ENCODE results near the gene BATF2. TPM values are rescaled to one million over a fixed set of nuclear protein-coding genes. Genes with fewer than 3 reads are reported as not detected.

The BATF2 gene
- 1.2 and 2.3 TPM in 2 replicates for total RNA-seq

GRCh38 chr11:64996710-64997380 lies at the start of gene BATF2:
TSS of gene BATF2 (minus strand) at chr11:64996971. CDS start at chr11:64996914, 57 bp downstream.

GRCh38 chr11:65040847-65041622 lies 44.3 kb upstream of the BATF2 start, which contains the start of gene SAC3D1:
TSS of gene SAC3D1 (plus strand) at chr11:65041210. CDS start at chr11:65041293, 83 bp downstream.

GRCh38 chr11:65027213-65028067 lies 30.7 kb upstream of the BATF2 start, which contains the start of gene SNX15:
TSS of gene SNX15 (plus strand) at chr11:65027439. CDS start at chr11:65027538, 99 bp downstream.

GRCh38 chr11:65013888-65014725 lies 17.3 kb upstream of the BATF2 start, which contains the start of gene ARL2:
TSS of gene ARL2 (plus strand) at chr11:65014160. CDS start at chr11:65014208, 48 bp downstream.

GRCh38 chr11:64971421-64972233 lies 25.1 kb downstream of the BATF2 start, which contains the start of gene MAJIN:
TSS of gene MAJIN (minus strand) at chr11:64972108. CDS start at chr11:64959405, 12,703 bp downstream.

Small RNA genes within 50 kb of the gene (small RNA-seq; reads per million reads assigned to genes)
- gene MIR6879 = not detected
- gene SNX15 = not detected

Other genes with a start within 250 kb of the BATF2 start
- 0.81 and 0.97 TPM in 2 replicates for gene PYGM, start 237.0 kb downstream of the BATF2 start, total RNA-seq
- 123 and 156 TPM in 2 replicates for gene SF1, start 218.4 kb downstream of the BATF2 start, total RNA-seq
- 19.6 and 20.9 TPM in 2 replicates for gene MAP4K2, start 193.8 kb downstream of the BATF2 start, total RNA-seq
- gene MEN1, start 186.4 kb downstream of the BATF2 start, total RNA-seq = 16.8 and 19.0 TPM in 2 replicates
- 0.12 and 0.32 TPM in 2 replicates for gene CDC42BPG, start 152.3 kb downstream of the BATF2 start, total RNA-seq
- gene EHD1, start 118.3 kb downstream of the BATF2 start, total RNA-seq = 86.5 and 115 TPM in 2 replicates
- 17.5 and 19.2 TPM in 2 replicates for gene ATG2A, start 79.8 kb downstream of the BATF2 start, total RNA-seq
- 12.3 and 14.6 TPM in 2 replicates for gene PPP2R5B, start 72.3 kb downstream of the BATF2 start, total RNA-seq
- gene GPHA2, start 61.1 kb downstream of the BATF2 start, total RNA-seq = not detected in 2 replicates
- not detected in 2 replicates for gene MAJIN, start 24.9 kb downstream of the BATF2 start, total RNA-seq
- gene ARL2, start 17.2 kb upstream of the BATF2 start, total RNA-seq = 71.7 and 85.9 TPM in 2 replicates
- 16.6 and 19.4 TPM in 2 replicates for gene SNX15, start 30.5 kb upstream of the BATF2 start, total RNA-seq
- 7.0 and 9.6 TPM in 2 replicates for gene SAC3D1, start 44.2 kb upstream of the BATF2 start, total RNA-seq
- gene NAALADL1, start 61.6 kb upstream of the BATF2 start, total RNA-seq = 34.1 and 35.2 TPM in 2 replicates
- gene CDCA5, start 87.1 kb upstream of the BATF2 start, total RNA-seq = 1.3 and 1.5 TPM in 2 replicates
- 45.6 and 48.7 TPM in 2 replicates for gene ZFPL1, start 87.3 kb upstream of the BATF2 start, total RNA-seq
- gene VPS51, start 99.2 kb upstream of the BATF2 start, total RNA-seq = 209 and 240 TPM in 2 replicates
- gene TM7SF2, start 114.9 kb upstream of the BATF2 start, total RNA-seq = 16.9 and 18.1 TPM in 2 replicates
- 10.4 and 13.6 TPM in 2 replicates for gene ZNHIT2, start 120.7 kb upstream of the BATF2 start, total RNA-seq
- gene FAU, start 125.2 kb upstream of the BATF2 start, total RNA-seq = 66.9 and 79.2 TPM in 2 replicates
- gene MRPL49, start 125.3 kb upstream of the BATF2 start, total RNA-seq = 49.1 and 52.9 TPM in 2 replicates
- 21.4 and 28.7 TPM in 2 replicates for gene SYVN1, start 137.5 kb upstream of the BATF2 start, total RNA-seq
- gene SPDYC, start 173.3 kb upstream of the BATF2 start, total RNA-seq = not detected in 2 replicates
- gene CAPN1, start 185.0 kb upstream of the BATF2 start, total RNA-seq = 168 and 174 TPM in 2 replicates